ENCODE measurements around the gene HTR3B. TPM values are rescaled to one million over a fixed set of nuclear protein-coding genes. Genes with fewer than 3 reads are reported as not detected.

HTR3B gene
- polyA plus RNA-seq, 2 of the 4 experiments (the other 2 are of a cell fraction) = not detected

DNA sequence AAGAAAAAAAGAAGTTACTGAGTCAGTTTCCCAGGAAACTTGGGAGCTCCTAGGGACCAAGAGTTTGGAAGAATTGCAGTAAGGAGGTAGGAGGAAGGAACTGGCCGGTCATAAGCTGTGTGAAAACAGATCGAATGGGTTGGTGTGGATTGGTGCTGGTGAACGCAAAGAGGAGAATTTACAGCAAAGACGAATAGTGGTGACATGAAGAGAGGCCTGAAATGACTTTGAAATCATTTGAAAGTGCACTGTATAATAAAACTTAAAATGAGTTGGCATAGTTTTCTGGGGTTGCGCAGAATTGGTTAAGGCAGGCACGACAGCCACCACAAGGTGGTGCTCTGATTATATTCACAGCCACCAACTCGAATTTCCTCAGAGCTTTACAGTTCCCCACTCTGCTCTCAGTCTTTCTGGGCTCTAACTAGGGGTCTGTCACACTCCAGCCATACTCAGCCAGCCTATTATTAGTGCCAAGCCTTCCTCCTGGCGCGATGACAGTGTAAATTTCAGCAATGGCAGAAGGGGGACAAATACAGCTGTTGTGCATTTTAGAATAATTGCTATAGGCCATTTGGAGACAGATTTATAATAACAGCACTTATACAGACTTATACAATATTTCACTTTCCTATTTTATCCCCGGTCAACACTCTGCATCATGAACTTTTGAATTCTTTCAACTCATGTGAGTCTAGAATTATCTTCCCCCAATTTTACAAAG is 8.3 kb upstream of the HTR3B start:
- H3K27ac ChIP-seq = no peak overlapping the region
- TF ChIP-seq RAD21 (conservative IDR thresholded peaks at IDR 0.05 in 1 of 2, IDR thresholded peaks at IDR 0.05 in 1 of 2) (peak; percentile 60 to 64), PHF8 (IDR thresholded peaks at IDR 0.05; ENCODE audit: borderline replicate concordance, low read depth) (no peak), SMC3 (IDR thresholded peaks at IDR 0.05) (peak; percentile 67), NPAS2 (CRISPR knock-in tag; IDR thresholded peaks at IDR 0.05; ENCODE audit: borderline replicate concordance) (no peak)
- TF ChIP-seq, protein P1, sequence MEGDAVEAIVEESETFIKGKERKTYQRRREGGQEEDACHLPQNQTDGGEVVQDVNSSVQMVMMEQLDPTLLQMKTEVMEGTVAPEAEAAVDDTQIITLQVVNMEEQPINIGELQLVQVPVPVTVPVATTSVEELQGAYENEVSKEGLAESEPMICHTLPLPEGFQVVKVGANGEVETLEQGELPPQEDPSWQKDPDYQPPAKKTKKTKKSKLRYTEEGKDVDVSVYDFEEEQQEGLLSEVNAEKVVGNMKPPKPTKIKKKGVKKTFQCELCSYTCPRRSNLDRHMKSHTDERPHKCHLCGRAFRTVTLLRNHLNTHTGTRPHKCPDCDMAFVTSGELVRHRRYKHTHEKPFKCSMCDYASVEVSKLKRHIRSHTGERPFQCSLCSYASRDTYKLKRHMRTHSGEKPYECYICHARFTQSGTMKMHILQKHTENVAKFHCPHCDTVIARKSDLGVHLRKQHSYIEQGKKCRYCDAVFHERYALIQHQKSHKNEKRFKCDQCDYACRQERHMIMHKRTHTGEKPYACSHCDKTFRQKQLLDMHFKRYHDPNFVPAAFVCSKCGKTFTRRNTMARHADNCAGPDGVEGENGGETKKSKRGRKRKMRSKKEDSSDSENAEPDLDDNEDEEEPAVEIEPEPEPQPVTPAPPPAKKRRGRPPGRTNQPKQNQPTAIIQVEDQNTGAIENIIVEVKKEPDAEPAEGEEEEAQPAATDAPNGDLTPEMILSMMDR (IDR thresholded peaks at IDR 0.05) = peak; percentile 66
- H3K4me2 ChIP-seq = 0 out of 3 replicates have a peak overlapping the region, but pooled peaks have one; percentile 15
- no peaks in the 10 kb centered on the region for H3K9me3 ChIP-seq
- ChIA-PET POLR2A (interaction anchor here (1.1 to 1.3 kb wide), 2 partner anchors 21 to 364 kb away, joined by 4 to 7 read pairs; partner anchors contain the start of gene USP28), CTCF (interaction anchor here (0.6 to 15.2 kb wide), 21 partner anchors 9 to 459 kb away, joined by 3 to 240 read pairs (median 4); partner anchors contain the start of gene USP28)
- WGBS (ENCODE audit: missing lambda C conversion rate) = 13% methylated on average over 10 of the region's 10 CpGs
- H3K4me3 ChIP-seq = no peak overlapping the region
- DNase-seq (ENCODE audit: low read depth in 1 of 2, low spot score in 1 of 2) (peak; percentile 15 to 22), ATAC-seq (peak; percentile 88 to 91), FAIRE-seq (no peak)
- no peaks in the 10 kb centered on the region for H3K4me1 ChIP-seq

DNA sequence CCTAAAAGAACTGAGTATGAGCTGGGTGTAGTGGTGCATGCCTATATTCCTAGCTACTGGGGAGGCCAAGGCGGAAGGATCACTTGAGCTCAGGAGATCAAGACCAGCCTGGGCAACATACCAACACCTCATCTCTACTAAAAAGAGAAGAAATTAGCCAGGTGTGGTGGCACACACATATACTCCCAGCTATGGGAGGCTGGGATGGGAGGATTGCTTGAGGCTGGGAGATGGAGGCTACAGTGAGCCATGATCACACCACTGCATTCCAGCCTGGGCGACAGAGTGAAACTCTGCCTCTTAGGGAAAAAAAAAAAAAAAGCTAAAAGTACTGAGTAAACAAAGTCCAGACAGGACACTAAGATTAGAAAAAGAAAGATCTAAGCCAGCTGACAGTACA is 3.5 kb upstream of the HTR3B start:
- Histone ChIP-seq H3K4me2 (no peak overlapping the region), H3K27ac (no peak overlapping the region), H3K4me3 (no peak overlapping the region), H3K9me3 (no peaks in the 10 kb centered on the region), H3K4me1 (peaks cover 3% of the 10 kb centered on the region; the same call in 2 of the 3 replicates)
- FAIRE-seq (no peak), ATAC-seq (no peak), DNase-seq (ENCODE audit: low read depth in 1 of 2, low spot score in 1 of 2) (no peak)
- ChIA-PET POLR2A (no interaction called here), CTCF (interaction anchor here (15.2 kb wide), 1 partner anchor 361 kb away, joined by 240 read pairs; no protein-coding TSS in a partner anchor)
- TF ChIP-seq FOSB (CRISPR knock-in tag; IDR thresholded peaks at IDR 0.05) = no peak
- no peak for TF ChIP-seq FOXS1 (CRISPR knock-in tag; IDR thresholded peaks at IDR 0.05)
- TF ChIP-seq MYC (IDR thresholded peaks at IDR 0.05; ENCODE audit: borderline replicate concordance, low read length) = no peak
- TF ChIP-seq, protein P2, sequence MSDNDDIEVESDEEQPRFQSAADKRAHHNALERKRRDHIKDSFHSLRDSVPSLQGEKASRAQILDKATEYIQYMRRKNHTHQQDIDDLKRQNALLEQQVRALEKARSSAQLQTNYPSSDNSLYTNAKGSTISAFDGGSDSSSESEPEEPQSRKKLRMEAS (IDR thresholded peaks at IDR 0.05) = no peak
- no peak for TF ChIP-seq BHLHE40 (IDR thresholded peaks at IDR 0.05; ENCODE audit: low read depth, low read length)
- no peak for TF ChIP-seq NPAS2 (CRISPR knock-in tag; IDR thresholded peaks at IDR 0.05; ENCODE audit: borderline replicate concordance)
- TF ChIP-seq KDM1A (IDR thresholded peaks at IDR 0.05; ENCODE audit: low read depth) = no peak
- TF ChIP-seq ESRRA (IDR thresholded peaks at IDR 0.05; ENCODE audit: borderline replicate concordance, low read length) = no peak
- WGBS (ENCODE audit: missing lambda C conversion rate) = 51% methylated on average over 2 of the region's 2 CpGs

DNA sequence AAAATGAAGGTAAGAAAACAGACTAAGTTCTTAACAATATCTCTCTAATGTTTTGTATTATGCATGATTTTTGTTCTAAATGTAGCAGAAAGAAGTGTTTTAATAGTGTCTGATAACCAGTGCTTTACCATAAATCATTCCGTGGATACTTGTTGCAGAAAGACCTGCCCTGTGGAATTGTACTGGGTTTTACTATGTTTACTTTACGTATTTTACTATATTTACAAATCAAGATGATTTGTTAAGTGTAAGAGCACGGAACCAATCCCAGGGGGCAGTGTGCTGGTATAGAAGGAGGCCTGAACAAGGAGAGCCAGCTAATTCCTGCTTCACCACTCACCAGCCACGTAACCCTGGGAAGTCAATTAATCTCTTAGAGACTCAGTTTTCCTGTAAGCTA is 1.4 kb downstream of the HTR3B start:
- Histone ChIP-seq H3K4me2 (peak overlapping the region; percentile 23; the same call in 1 of the 3 replicates), H3K4me1 (peaks cover 8% of the 10 kb centered on the region; the same call in 2 of the 3 replicates), H3K9me3 (no peaks in the 10 kb centered on the region), H3K4me3 (no peak overlapping the region), H3K27ac (no peak overlapping the region)
- TF ChIP-seq, protein P1 (IDR thresholded peaks at IDR 0.05) = 0 out of 3 replicates have a peak, but pooled peaks have one; percentile 14
- no peak for TF ChIP-seq MYC (IDR thresholded peaks at IDR 0.05; ENCODE audit: borderline replicate concordance, low read length)
- peak; percentile 62 to 72; a peak in 4 of 6 replicates for ATAC-seq
- peak; percentile 10 to 54 for DNase-seq (ENCODE audit: low read depth in 1 of 2, low spot score in 1 of 2)
- WGBS (ENCODE audit: missing lambda C conversion rate) = 8% methylated on average over 4 of the region's 4 CpGs
- FAIRE-seq = no peak
- CTCF ChIA-PET = interaction anchor here (1.2 to 3.6 kb wide), 4 partner anchors 10 to 355 kb away, joined by 3 to 17 read pairs (median 14); no protein-coding TSS in a partner anchor
- POLR2A ChIA-PET = no interaction called here
